ENCODE data around the gene GABRB3.
A peak's percentile ranks its signal among the peaks of the same experiment; 100 is the strongest.

The GABRB3 gene

GRCh38 chr15:26670116-26670515, 102.8 kb downstream of the GABRB3 start:
- no peak for DNase-seq

GRCh38 chr15:26667222-26667988, 105.5 kb downstream of the GABRB3 start:
- DNase-seq, result no peak

- no peak for DNase-seq
These were observed 106.7 kb downstream of the GABRB3 start for GRCh38 chr15:26665957-26666791.

GRCh38 chr15:26662283-26662682, 110.6 kb downstream of the GABRB3 start:
- no peak for DNase-seq

- DNase-seq, result no peak
These were observed 111.1 kb downstream of the GABRB3 start for GRCh38 chr15:26661748-26662147.

GRCh38 chr15:26661107-26661506, 111.8 kb downstream of the GABRB3 start:
- DNase-seq, result no peak

- DNase-seq, result no peak
These were observed 112.6 kb downstream of the GABRB3 start for GRCh38 chr15:26660241-26660640.

GRCh38 chr15:26658290-26658689, 114.6 kb downstream of the GABRB3 start:
- DNase-seq, result no peak

- DNase-seq, result no peak
These were observed 116.8 kb downstream of the GABRB3 start for GRCh38 chr15:26656080-26656479.

GRCh38 chr15:26651909-26652308, 121.0 kb downstream of the GABRB3 start:
- DNase-seq, result no peak

GRCh38 chr15:26648676-26649075, 124.2 kb downstream of the GABRB3 start:
- no peak for DNase-seq

GRCh38 chr15:26644948-26645347, 127.9 kb downstream of the GABRB3 start:
- DNase-seq, result no peak

- DNase-seq, result no peak
These were observed 131.7 kb downstream of the GABRB3 start for GRCh38 chr15:26641144-26641543.

- DNase-seq, result no peak
These were observed 132.3 kb downstream of the GABRB3 start for GRCh38 chr15:26640601-26641000.

GRCh38 chr15:26639966-26640365, 132.9 kb downstream of the GABRB3 start:
- DNase-seq, result no peak

- DNase-seq, result no peak
These were observed 137.3 kb downstream of the GABRB3 start for GRCh38 chr15:26635614-26636013.

GRCh38 chr15:26635105-26635504, 137.8 kb downstream of the GABRB3 start:
- DNase-seq, result no peak

- no peak for DNase-seq
These were observed 138.5 kb downstream of the GABRB3 start for GRCh38 chr15:26634319-26634718.

GRCh38 chr15:26632500-26632899, 140.4 kb downstream of the GABRB3 start:
- no peak for DNase-seq

- DNase-seq, result no peak
These were observed 141.0 kb downstream of the GABRB3 start for GRCh38 chr15:26631894-26632293.

GRCh38 chr15:26630857-26631256, 142.0 kb downstream of the GABRB3 start:
- DNase-seq, result no peak

- DNase-seq, result peak; percentile 11
These were observed 143.9 kb downstream of the GABRB3 start for GRCh38 chr15:26628879-26629529.

GRCh38 chr15:26628071-26628470, 144.8 kb downstream of the GABRB3 start:
- DNase-seq, result no peak

GRCh38 chr15:26624128-26624527, 148.7 kb downstream of the GABRB3 start:
- no peak for DNase-seq

All from stimulated activated CD4-positive, alpha-beta T cell treated with anti-CD3 and anti-CD28 coated beads, Interleukin-15, amount 100 ng/mL, for 24 hours (primary cell).